HG03439 (cell line): ENCODE measurements around the gene KLK13.

ENCODE experiments used
- ATAC-seq: cut with Tn5 transposase; IDR thresholded peaks from one replicate; pipeline ENCODE4 v1.9.1; 2021; ENCODE audit warnings: mild to moderate bottlenecking, moderate library complexity; ENCODE audit not compliant: unreplicated experiment

KLK13 gene, protein sequence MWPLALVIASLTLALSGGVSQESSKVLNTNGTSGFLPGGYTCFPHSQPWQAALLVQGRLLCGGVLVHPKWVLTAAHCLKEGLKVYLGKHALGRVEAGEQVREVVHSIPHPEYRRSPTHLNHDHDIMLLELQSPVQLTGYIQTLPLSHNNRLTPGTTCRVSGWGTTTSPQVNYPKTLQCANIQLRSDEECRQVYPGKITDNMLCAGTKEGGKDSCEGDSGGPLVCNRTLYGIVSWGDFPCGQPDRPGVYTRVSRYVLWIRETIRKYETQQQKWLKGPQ

DNA sequence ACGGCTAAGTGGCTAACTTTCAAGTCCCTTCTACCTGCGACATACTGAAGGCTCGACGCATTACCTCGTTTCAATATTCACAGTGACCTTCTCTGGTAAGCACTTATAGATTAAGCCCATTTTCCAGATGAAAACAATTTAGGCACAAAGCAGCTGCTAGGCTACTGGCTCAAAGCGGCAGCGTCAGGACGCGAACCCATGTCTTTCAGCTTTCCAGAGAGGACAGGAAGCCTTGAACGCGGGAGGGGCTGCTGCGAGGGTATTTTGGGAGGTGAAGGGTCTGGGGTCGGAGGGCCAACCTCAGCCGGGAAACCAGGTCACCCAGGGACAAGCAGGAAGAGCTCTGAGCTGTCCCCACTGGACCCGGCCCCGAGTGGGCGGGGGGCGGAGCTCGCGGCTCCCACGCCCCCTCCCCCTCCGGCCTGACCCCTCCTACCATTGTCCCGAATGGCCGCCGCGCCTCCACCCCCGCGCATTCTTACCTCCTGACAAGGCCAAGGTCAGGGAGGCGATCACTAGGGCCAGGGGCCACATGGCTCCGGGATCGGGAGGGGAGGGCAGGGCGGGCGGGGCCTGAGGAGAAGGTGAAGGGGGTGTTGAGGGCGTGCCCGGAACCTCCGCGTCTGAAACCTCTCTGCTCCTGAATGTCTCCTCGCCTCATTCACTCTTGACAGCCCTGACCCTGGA is at the start of gene KLK13:
TSS of gene KLK13 (minus strand) at position 559 of the 687 bp plus-strand sequence. CDS start at position 534, 25 bp downstream.
- ATAC-seq = no peak

DNA sequence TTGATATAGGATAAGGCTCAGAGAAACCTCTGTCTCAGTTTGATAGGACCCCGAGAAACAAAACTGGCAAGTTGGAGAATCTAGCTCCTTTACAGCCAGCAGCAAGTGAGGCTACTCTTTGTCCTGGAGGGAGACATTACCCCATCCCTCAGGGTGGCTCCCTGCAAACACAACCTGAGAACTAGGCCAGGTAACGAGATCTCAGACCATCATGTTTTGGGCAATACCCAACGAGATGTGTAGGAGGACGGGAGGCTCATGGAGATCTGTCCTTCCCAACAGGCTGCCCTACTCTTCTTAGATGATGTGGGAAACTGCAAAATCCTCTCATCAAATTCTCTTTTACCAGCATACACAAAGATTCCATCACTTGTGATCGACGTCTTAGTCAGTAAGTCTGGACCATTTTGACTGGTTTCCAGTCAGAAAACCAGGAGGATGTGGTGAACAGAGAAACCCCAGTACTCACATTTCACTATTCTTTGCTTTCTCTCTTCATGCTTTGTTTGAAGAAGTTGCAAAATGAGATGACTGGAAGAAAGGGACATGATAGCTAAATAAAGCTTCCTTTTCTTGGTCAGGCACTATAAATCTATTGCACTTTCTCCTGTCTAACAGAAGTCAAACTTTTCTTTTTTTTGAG is 49.3 kb upstream of the KLK13 start:
- no peak for ATAC-seq

DNA sequence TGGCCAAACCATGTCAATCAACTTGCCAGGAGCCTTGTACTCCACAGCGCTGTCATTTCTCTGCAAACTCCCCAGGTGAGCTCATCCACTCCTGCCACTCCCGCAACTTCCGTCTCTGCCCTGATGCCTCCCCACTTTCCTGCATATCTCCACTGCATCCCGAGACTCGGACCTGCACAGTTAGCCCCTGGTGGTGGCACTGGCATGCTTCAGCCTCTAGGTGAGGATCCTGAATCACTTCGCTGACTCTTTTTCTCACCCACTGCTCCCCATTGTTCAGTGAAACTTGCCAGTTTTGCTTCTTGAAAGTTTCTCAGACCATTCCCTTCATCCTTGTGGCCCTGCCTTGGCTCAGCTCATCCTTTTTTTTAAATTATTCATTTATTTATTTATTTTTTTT is 46.7 kb upstream of the KLK13 start:
- no peak for ATAC-seq

DNA sequence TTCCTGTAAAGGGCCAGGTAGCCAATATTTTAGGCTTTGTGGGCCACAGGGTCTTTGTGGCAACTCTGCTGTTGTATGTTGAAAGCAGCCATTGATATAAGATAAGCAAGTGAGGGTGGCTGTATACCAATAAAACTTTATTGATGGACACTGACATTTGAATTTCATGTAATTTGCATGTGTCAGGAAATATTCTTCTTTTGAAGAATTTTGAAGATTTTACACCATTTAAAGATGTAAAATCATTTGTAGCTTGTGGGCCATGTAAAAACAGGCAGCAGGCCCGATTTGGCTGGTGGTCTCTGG is 45.7 kb upstream of the KLK13 start:
- ATAC-seq = no peak

DNA sequence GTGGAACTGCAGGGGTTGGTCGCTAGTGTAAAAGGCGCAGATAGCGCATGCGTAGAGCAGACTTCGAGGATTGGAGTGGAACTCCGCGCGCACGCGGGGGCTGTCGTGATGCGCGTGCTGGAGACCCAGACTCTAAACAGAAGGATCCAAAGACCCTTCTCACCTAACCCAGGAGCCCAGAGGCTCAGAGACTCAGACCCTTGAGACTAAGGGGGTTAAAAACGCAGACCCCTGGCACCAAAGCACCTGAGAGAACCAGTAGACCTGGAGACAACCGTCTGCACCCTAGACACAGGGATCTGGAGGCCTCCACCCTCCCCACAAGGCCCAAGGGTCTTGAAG is 43.9 kb upstream of the KLK13 start:
- ATAC-seq = peak; percentile 31

DNA sequence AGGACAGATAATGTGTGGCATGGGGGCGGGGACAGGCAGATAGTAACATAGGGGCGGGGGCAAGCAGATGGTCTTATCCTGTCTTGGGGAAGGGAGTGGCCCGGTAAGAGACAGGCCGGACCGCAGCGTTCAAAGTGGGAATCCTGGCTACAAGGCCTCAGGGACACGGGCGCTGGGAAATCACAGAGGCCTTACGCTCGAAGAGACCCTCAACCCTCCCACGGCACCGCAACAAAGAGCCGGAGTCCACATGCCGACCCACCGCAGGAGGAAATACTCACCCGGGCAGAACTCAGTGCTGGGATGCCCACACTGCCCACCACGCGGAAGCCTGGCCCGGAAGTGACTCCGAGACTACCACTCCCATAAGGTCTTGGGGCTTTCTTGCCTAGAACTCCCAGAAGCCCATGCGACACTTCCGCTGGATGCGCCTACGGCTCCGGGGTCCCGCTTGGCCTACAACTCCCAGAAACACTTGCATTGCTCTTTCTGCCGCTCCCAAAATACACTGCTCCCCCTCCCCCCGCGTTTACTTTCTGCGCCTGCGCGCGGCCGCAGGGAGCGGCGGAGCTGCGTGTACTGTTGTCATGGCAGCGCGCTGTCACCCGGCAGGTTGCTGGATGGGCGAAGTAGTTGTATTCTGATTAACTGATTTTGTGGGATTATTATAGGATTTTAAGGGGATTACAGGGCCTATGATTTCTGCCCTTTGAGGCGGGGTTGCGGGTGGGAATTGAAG is 43.3 kb upstream of the KLK13 start, which contains the start of gene CTU1:
TSS of gene CTU1 (minus strand) at position 344 of the 739 bp plus-strand sequence. CDS start 3,840 bp downstream, outside the sequence.
- ATAC-seq = peak; percentile 97

DNA sequence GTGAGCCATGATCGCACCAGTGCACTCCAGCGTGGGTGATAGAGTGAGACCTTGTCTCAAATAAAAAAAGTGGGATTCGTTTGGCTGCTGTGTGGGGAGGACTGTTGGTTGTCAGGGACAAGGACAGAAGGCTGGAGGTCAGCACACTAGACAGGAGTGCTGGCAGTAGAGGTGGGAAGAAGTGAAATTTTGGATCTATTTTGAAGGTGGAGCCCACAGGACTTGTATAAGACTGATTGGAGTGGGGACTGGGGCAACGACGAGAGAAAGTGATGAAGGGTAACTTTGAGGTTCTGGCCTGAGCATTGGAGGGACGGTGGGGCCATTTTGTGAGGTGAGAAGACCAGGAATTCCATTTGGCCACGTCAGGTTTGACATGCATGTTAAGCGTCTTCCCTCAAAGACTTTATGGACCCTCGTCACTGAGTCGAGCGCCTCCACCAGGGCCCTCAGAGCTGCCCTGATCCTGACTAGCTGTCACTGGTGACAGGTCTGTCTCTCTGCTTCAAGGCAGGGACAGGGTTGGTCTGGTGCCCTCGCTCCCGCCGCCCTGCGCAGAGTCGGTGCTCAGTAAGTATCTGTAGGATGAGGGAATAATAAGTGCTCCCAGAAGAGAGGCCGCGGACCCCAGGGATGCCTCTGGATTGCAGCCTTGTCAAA is 42.6 kb upstream of the KLK13 start:
- peak; percentile 4 for ATAC-seq

DNA sequence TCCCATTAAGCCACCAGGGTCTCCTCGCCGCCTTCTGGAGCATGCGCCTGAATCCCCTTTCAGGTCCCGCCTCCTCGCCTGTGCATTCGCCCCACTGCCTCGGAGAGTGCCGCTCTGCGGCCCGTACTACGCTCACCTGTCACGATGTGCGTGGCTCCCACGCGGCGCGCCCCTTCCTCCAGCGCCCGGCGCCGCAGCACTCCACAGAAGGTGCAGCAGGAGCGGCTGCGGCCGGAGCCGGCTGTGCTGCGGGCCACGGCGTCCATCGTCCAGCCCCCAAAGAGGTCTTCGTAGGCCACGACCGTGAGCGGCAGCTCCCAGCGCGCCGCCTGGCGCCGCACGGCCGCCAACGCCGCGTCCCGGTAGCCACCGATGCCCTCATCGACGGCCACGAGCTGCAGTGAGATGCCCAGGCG is 39.0 kb upstream of the KLK13 start:
- no peak for ATAC-seq

DNA sequence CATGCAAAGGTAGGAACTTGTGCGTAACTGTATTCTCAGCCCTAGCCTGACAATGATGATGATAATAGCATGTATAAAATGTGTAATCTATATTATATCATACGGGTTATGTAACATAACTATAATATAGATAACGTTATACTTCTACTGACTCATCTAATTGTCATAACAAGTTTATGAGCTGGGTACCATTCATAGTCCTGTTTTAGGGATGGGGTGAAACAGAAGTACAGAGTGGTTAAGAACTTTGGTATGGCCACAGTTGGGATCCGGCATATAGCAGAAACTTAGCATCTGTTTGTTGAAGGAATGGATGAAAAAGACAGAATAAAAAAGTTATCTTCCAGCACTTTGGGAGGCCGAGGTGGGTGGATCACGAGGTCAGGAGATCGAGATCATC is 38.1 kb upstream of the KLK13 start:
- no peak for ATAC-seq

DNA sequence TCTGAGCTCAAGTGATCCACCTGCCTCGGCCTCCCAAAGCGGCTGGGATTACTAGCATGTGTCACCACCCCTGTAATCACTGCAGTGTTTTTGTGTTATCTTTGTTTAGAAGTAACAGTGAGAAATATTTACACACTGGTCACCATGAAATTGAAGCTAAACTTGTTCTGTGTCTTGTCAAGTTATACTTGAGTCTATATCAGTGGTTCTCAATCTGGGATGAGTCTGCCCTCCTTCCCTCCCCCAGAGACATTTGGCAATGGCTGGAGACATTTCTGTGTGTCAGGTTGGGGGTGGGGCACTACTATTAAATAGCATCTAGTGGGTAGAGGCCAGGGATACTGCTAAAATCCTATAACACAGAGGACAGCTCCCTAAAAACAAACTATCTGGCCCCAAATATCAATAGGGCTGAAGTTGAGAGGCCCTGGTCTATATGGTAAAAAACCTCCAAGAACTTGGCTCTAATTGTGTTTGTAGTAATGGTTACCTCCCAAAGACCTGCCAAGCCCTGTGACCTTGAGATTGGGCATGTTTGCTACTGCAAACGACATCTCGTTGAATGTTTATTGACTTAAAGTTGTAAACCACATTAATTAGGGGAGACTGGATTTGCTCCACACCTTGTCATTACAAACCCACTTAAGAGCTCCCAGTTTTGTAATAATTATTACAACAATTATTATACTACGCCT is 36.4 kb upstream of the KLK13 start:
- ATAC-seq = no peak

DNA sequence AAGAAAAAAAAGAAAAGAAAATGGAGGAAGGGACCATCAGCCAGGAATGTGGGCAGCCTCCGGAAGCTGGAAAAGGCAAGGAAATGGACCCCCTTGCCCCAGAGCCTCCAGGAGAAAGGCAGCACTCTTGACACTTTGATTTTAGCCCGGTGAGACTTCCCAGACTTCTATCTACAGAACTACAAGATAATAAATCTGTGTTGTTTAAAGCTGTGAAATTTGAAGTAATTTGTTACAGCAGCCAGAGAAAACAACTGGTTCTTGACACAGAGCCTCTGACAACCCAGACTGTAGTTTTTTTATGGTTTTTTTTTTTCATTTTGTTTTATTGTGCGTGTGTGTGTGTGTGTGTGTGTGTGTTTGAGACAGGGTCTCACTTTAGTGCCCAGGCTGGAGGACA is 35.7 kb upstream of the KLK13 start:
- ATAC-seq = no peak

DNA sequence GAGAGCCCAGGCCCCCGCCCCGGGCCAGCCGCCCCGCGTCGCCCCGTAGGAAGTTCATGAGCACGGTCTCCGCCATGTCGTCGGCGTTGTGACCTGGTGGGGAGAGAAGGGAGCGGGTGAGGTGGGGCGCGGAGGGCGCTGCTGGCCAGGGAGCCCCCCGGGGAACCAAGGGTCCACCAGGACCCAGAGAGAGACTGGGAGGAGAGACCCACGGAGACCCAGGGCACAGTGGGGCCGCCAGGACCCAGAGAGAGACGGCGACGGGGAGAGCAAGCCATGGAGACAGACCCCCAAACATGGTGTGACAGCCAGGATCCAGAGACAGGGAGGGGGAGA is 34.1 kb upstream of the KLK13 start:
- no peak for ATAC-seq

DNA sequence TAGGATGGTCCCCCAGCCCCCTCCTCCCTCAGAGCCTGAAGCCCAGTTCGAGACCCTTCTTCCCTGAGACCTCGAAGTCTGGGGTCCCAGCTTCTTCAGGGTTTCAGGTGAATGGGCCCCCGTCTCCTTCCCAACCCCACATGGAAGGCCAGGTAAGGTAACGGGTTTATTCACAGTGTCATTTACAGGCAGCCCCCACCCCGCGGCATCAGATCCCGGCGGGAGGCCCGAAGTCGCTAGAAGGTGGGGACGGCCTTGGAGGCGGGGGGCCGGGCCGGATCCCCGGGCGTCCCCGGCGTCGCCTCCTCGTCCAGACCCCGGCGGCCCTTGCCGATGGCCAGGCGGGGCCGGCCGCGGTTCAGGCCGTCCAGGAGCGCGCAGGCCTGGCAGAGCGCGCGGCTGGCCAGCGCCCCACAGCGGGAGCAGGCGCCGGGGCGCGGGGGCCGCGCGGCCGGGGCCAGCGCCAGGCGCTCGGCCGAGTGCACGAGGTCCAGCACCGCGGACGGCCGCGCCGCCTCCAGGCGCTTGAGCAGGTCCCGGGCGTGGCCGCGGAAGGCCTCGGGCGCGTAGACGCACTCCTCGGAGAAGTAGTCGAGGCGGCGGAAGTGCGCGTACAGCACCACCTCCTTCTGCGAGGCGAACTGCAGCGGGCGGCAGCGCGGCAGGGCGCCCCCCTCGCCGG is 33.6 kb upstream of the KLK13 start:
- ATAC-seq = no peak

DNA sequence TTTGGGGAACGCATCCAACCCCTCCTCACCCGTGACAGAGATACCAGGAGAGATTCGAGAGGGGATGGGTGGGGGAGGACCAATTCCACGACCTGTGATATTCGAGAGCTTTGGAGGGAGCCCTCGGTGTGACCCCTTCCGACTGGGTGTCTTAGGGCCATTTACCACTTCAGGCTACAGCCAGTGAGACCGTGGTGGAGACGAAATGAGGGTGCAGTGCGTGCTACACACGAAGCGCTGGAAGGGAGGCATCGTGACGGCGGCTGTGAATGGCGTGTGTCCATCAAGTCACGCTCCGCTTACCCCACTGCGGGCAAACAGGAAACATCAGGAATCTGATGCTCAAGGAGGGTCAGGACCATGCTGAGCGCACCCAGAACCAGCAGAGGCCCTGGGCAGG is 32.9 kb upstream of the KLK13 start:
- ATAC-seq = no peak

DNA sequence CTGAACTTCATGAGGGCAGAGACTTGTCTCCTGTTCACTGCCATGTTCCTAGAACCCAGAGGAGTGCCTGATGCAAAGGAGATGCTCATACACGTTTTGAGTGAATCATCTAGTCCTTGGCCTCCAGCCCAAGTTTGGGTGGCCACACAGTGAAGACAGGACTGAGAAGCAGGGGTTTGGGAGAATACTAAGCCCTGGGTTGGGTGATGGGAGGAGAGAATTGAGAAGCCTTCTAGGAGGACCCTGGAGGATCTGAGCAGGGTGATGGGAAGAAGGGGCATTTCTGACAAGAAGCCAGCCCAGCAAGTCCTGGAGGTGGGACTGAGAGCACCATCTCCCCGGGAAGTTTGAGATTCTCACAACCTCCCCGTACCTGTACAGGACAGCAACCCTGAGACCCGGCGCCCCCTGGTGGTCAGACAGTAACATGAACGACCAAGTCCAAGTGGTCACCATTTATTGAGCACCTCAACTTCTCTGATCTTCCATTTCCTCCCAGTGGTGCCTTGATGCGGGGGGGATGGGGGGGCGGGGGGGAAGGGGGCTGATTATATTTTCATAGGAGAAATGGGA is 32.4 kb upstream of the KLK13 start:
- no peak for ATAC-seq

DNA sequence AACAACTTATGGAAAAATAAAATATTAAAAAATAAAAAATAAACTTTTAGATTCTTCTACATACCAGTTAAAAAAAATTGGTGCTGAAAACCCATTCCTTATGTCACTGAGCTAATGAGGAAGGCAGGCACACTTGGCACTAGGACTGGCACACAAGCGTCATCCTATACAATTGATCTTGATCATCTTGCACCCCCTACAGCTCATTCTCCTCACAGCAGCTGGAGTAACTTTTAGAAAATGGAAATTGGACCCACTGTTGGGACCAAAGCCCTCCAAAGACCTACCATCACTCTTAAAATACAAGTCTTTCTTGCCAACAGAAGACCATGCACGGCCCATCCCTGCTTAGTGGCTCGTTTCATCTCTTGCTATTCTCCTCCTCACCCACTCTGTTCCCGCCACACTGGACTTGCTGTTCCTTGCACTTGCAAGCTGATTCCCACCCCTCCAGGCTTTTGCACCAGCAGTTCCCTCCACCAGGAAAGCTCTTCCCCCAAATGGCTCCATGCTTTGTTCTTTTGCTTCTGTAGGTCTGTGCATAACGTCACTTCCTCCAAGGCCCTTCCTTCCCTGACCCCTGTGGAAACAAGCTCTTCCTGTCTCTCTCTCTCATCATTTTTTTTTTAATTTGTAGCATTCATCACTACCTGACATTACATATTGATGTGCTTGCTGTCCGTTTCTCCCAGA is 31.7 kb upstream of the KLK13 start:
- ATAC-seq = no peak

DNA sequence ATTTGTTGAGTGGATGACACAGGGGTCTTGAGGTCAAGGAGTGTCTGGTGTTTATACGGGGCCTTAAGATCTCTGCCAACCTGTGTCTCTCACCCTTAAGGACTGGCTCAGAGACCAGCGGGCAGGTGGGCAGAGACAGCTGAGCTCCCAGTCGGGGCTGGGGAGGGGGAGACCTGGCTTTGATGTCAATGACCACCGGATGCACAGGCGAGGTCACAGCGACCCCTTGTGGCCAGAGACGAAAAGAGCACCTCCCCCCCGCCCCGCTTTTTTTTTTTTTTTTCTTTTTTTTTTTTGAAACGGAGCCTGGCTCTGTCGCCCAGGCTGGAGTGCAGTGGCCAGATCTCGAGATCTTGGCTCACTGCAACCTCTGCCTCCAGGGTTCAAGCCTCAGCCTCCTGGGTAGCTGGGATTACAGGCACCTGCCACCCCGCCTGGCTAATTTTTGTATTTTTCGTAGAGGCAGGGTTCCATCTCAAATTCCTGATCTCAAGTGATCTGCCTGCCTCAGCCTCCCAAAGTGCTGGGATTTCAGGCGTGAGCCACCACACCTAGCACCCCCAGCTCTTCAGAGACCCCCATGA is 29.9 kb upstream of the KLK13 start:
- ATAC-seq = no peak

DNA sequence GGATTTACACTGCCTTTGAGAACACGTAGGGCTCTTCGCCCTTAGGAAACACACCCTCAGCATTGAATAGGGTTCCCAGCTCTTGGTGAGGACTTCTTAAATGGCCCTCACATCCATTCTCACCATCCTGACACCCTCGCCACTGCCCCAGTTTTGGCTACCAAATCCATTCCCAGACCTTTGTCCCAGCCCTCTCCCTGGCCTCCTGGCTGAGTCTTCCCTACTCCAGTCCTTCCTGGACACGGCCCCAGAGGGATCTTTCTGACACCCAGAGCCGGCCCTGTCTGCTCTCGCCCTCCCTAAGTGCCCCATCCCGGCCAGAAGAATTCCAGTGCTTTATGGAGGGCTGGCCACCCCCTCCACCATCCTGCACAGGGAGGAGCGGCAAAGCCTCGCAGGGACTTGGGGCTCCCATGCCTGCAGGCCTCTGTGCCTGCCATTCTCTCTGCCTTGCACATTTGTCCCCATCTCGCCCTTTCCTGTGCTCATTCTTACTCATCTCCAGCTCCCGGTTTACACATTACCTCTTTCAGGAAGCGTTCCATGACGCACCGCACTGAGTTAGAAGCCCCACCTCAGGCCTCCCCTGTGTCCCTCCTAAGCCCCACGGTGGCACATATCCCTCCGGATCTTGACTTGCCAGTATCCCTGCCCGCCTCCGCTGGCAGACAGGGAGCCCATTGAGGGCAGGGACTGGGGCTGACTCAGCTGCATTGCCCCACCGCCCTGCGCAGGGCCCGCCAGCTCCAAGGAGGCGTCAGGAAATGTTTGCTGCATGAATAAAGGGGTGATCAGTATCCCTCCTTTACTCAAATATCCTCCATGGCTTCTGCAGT is 28.8 kb upstream of the KLK13 start:
- no peak for ATAC-seq
